K562 (cell line): ENCODE measurements around the gene TRABD. TPM values are rescaled to one million over a fixed set of nuclear protein-coding genes. Genes with fewer than 3 reads are reported as not detected.

Experiments used
- ATAC-seq: fragments of 200-7000 bp; cut with Tn5 transposase; 3 replicates; pipeline ENCODE4 v1.9.1; 2020; ENCODE audit warnings: moderate library complexity
- BruUV-seq: library from RNA; stranded (reverse); fragments of 400-500 nt; replicated peaks from 2 replicates; lab custom pipeline; 2021; lab: Mats Ljungman, UMichigan
- CTCF ChIA-PET: fragments of 300-600 bp; formaldehyde crosslinking; extraction: SDS; loops from one replicate; lab custom pipeline; 2021; ENCODE audit warnings: low intra/inter-chr PET ratio; lab: Yijun Ruan, JAX
- POLR2A ChIA-PET: fragments of 300-600, 350-650 bp; sonication (Branson Sonifier 250); formaldehyde crosslinking; extraction: SDS; loops from one replicate; lab custom pipeline; 2021; ENCODE audit warnings: antibody characterized with exemption, inconsistent platforms; lab: Yijun Ruan, JAX
- DNase-seq, 4 experiments: peaks; one replicate each; pipeline versions ENCODE4 v3.0.0 to v3.0.0-alpha.2; 2011 to 2018; ENCODE audit warnings: low spot score in 3 of 4, mixed read lengths in 3 of 4; ENCODE audit errors: extremely low read depth in 1 of 4
- FAIRE-seq: peaks from 2 replicates; lab custom pipeline; 2011; peaks lifted over from hg19 to GRCh38; lab: Jason Lieb, UNC
- H2AFZ ChIP-seq: 2 replicates; pipeline ENCODE4 v1.6.0; 2011; ENCODE audit warnings: low read depth, low read length, control low read depth, inconsistent platforms
- H3K27ac ChIP-seq: fragments of 200-600 bp; 3 replicates; pipeline ENCODE4 v1.8.0; 2011; ENCODE audit warnings: low read depth, mild to moderate bottlenecking, control low read depth, inconsistent platforms, low read length, moderate library complexity, mixed read lengths; ENCODE audit errors: extremely low read depth
- H3K27me3 ChIP-seq, 2 experiments: fragments of 300-600 bp in 1 of 2; 2 replicates in 1 of 2; 3 replicates in 1 of 2; pipeline versions ENCODE4 v1.6.0 to v1.8.0; 2011; ENCODE audit warnings: inconsistent platforms in 2 of 2, low read length in 2 of 2, mild to moderate bottlenecking in 1 of 2, mixed read lengths in 1 of 2, moderate library complexity in 1 of 2; ENCODE audit not compliant: control insufficient read depth in 2 of 2, insufficient read depth in 2 of 2
- H3K36me3 ChIP-seq: fragments of 300-600 bp; 3 replicates; pipeline ENCODE4 v1.8.0; 2011; ENCODE audit warnings: mild to moderate bottlenecking, low read length, inconsistent platforms; ENCODE audit not compliant: control insufficient read depth, insufficient read depth
- H3K4me1 ChIP-seq, 2 experiments: fragments of 200-600 bp in 1 of 2; replicated peaks in 1 of 2; 2 replicates in 1 of 2; 3 replicates in 1 of 2; pipeline versions ENCODE4 v1.5.1 to v1.8.0; 2011; ENCODE audit warnings: inconsistent platforms in 2 of 2, low read length in 2 of 2, mild to moderate bottlenecking in 1 of 2, mixed read lengths in 1 of 2, moderate library complexity in 1 of 2; ENCODE audit not compliant: control insufficient read depth in 2 of 2, insufficient read depth in 2 of 2
- H3K4me2 ChIP-seq: 2 replicates; pipeline ENCODE4 v1.6.1; 2011; ENCODE audit warnings: low read length, control low read depth, inconsistent platforms, mixed read lengths; ENCODE audit not compliant: insufficient read depth
- H3K4me3 ChIP-seq: fragments of 200-600 bp; sonication (generic), shearing (Covaris generic); 2 replicates; pipeline ENCODE4 v1.5.1; 2016; ENCODE audit warnings: control low read depth, inconsistent platforms
- H3K79me2 ChIP-seq: fragments of 200-600 bp; 3 replicates; pipeline ENCODE4 v1.8.0; 2011; ENCODE audit warnings: low read length, inconsistent platforms; ENCODE audit not compliant: control insufficient read depth, insufficient read depth
- H3K9ac ChIP-seq, 2 experiments: 2 replicates each; pipeline versions ENCODE4 v1.6.0 to v1.6.1; 2011; ENCODE audit warnings: low read depth in 2 of 2, low read length in 2 of 2, control low read depth in 1 of 2, inconsistent platforms in 1 of 2, mild to moderate bottlenecking in 1 of 2, mixed read lengths in 1 of 2; ENCODE audit not compliant: insufficient read depth in 1 of 2
- H3K9me1 ChIP-seq: one replicate; pipeline ENCODE4 v1.6.0; 2011; ENCODE audit warnings: inconsistent platforms, mild to moderate bottlenecking, low read length, moderate library complexity; ENCODE audit not compliant: control insufficient read depth, insufficient read depth
- H3K9me3 ChIP-seq: replicated peaks from 2 replicates; pipeline ENCODE4 v1.5.1; 2011; ENCODE audit warnings: low read depth, low read length, inconsistent platforms; ENCODE audit not compliant: control insufficient read depth, insufficient read depth
- H4K20me1 ChIP-seq: replicated peaks from 2 replicates; pipeline ENCODE4 v1.6.1; 2011; ENCODE audit warnings: low read length, inconsistent platforms, mixed read lengths; ENCODE audit not compliant: control insufficient read depth, insufficient read depth
- CHCHD3 ChIP-seq: fragments of 250-450 bp; sonication (Bioruptor Pico); IDR thresholded peaks from 2 replicates; pipeline ENCODE4 v2.1.2; 2022; ENCODE audit warnings: mild to moderate bottlenecking
- CTBP1 ChIP-seq: fragments of 450-650 bp; IDR thresholded peaks from 2 replicates; pipeline ENCODE4 v1.6.1; 2016; ENCODE audit warnings: borderline replicate concordance
- L3MBTL2 ChIP-seq: fragments of 450-650 bp; IDR thresholded peaks from 2 replicates; pipeline ENCODE4 v1.6.1; 2016; ENCODE audit warnings: mild to moderate bottlenecking, moderate library complexity
- POLR2G ChIP-seq: fragments of 200-400 bp; formaldehyde crosslinking; IDR thresholded peaks from 2 replicates; pipeline ENCODE4 v1.6.1; 2017; ENCODE audit warnings: low read depth, mild to moderate bottlenecking, antibody characterized with exemption, low read length, moderate library complexity
- POLR2H ChIP-seq: IDR thresholded peaks from 2 replicates; pipeline ENCODE4 v1.6.1; 2016; ENCODE audit warnings: missing genetic modification characterization, low read depth, mild to moderate bottlenecking, control low read depth, missing compliant biosample characterization, moderate library complexity
- SIN3B ChIP-seq: fragments of 450-650 bp; IDR thresholded peaks from 2 replicates; pipeline ENCODE4 v1.6.1; 2017; ENCODE audit warnings: low read depth, mild to moderate bottlenecking, moderate library complexity
- ZBTB7A ChIP-seq: IDR thresholded peaks from 2 replicates; pipeline ENCODE4 v1.6.1; 2011; ENCODE audit warnings: low read depth, mild to moderate bottlenecking, low read length, moderate library complexity, borderline replicate concordance; ENCODE audit not compliant: control insufficient read depth
- WGBS: fragments of 100-300 bp; shearing (Covaris generic); methylation state at CpG from one replicate; pipeline ENCODE4 v1.1.6; 2016; ENCODE audit warnings: low coverage, mixed read lengths; ENCODE audit not compliant: insufficient coverage; ENCODE audit errors: missing lambda C conversion rate; 5-methylcytosine and 5-hydroxymethylcytosine counted together
- in situ Hi-C: fragments of 300-500 bp; cut with MboI; formaldehyde crosslinking; loops from 4 replicates; pipeline ENCODE4 v1.15.0; 2018; ENCODE audit warnings: inconsistent platforms, mixed read lengths
- intact Hi-C: fragments of 100-400 bp; cut with micrococcal nuclease; formaldehyde crosslinking; loops from 2 replicates; pipeline ENCODE4 v1.14.2; 2022
- polyA plus RNA-seq, 8 experiments: library from polyadenylated mRNA; depleted of rRNA in 4 of 8; stranded (reverse) in 5 of 8; unstranded in 3 of 8; fragments of >200 nt; fragmentation: Nextera tagmentation in 2 of 8; fragmentation: Illumina TruSeq in 1 of 8; extraction: Ambion mirVana in 2 of 8; extraction: Trizol in 1 of 8; gene quantifications; 2 replicates each; pipeline versions ENCODE4 v1.2.1 to v1.2.3, GENCODE V29; 2011 to 2014; ENCODE audit warnings: inconsistent platforms in 1 of 8, missing spikeins in 1 of 8
- total RNA-seq, 7 experiments: library from RNA; depleted of rRNA in 6 of 7; stranded (reverse); fragments of >200 nt in 6 of 7; fragmentation: Illumina TruSeq in 2 of 7; extraction: Trizol in 2 of 7; gene quantifications; 2 replicates each; pipeline versions ENCODE4 v1.2.1 to v1.2.3, GENCODE V29; 2011 to 2021; ENCODE audit warnings: low replicate concordance in 1 of 7
- TF ChIP-seq, protein P1 (sequence below): fragments of 450-650 bp; IDR thresholded peaks from 2 replicates; pipeline ENCODE4 v1.6.1; 2016; ENCODE audit warnings: mild to moderate bottlenecking, moderate library complexity

TRABD gene
- total and polyA plus RNA-seq, 9 of the 15 experiments (the other 6 are each of a cell fraction or from before 2014, with no cell fraction given) = 0.08 to 62.9 (median 14.0) TPM

GRCh38 chr22:50201191-50202129, 15.7 kb downstream of the TRABD start:
- FAIRE-seq (no peak), DNase-seq (peak; percentile 41 to 46 (median 46)), ATAC-seq (peak; percentile 18)
- H2AFZ ChIP-seq = peak overlapping the region; percentile 40; the same call in 1 of the 2 replicates
- ChIA-PET POLR2A (interaction anchor here (0.9 kb wide), 1 partner anchor 36 kb away, joined by 3 read pairs; no protein-coding TSS in a partner anchor), CTCF (no interaction called here)
- in situ Hi-C loops = no loop called here
- peaks cover 38% of the 10 kb centered on the region; the same call in 1 of the 3 replicates for H3K36me3 ChIP-seq
- H3K79me2 ChIP-seq = peaks cover 20% of the 10 kb centered on the region
- no peaks in the 10 kb centered on the region for H3K27me3 ChIP-seq
- H3K9me3 ChIP-seq = peaks cover 3% of the 10 kb centered on the region; the same call in 1 of the 2 replicates
- H3K4me3 ChIP-seq = peak overlapping the region; percentile 56
- no peaks in the 10 kb centered on the region for H3K9me1 ChIP-seq
- 12% methylated on average over 18 of the region's 115 CpGs for WGBS
- intact Hi-C loops = no loop called here
- H3K4me1 ChIP-seq = peaks cover 5 to 47% of the 10 kb centered on the region in 2 experiments; a peak in 3 of 5 replicates
- H4K20me1 ChIP-seq = no peaks in the 10 kb centered on the region
- H3K27ac ChIP-seq = peak overlapping the region; percentile 62; the same call in 2 of the 3 replicates
- peak overlapping the region; percentile 84 for H3K4me2 ChIP-seq
- peak overlapping the region; percentile 70 to 95 for H3K9ac ChIP-seq
- no TSS peak for BruUV-seq
- no peak for TF ChIP-seq CHCHD3 (CRISPR knock-in tag)
- TF ChIP-seq ZBTB7A = 0 out of 2 replicates have a peak, but pooled peaks have one; percentile 30
- TF ChIP-seq POLR2H = no peak
- TF ChIP-seq SIN3B = 0 out of 2 replicates have a peak, but pooled peaks have one; percentile 16
- TF ChIP-seq, protein P1, sequence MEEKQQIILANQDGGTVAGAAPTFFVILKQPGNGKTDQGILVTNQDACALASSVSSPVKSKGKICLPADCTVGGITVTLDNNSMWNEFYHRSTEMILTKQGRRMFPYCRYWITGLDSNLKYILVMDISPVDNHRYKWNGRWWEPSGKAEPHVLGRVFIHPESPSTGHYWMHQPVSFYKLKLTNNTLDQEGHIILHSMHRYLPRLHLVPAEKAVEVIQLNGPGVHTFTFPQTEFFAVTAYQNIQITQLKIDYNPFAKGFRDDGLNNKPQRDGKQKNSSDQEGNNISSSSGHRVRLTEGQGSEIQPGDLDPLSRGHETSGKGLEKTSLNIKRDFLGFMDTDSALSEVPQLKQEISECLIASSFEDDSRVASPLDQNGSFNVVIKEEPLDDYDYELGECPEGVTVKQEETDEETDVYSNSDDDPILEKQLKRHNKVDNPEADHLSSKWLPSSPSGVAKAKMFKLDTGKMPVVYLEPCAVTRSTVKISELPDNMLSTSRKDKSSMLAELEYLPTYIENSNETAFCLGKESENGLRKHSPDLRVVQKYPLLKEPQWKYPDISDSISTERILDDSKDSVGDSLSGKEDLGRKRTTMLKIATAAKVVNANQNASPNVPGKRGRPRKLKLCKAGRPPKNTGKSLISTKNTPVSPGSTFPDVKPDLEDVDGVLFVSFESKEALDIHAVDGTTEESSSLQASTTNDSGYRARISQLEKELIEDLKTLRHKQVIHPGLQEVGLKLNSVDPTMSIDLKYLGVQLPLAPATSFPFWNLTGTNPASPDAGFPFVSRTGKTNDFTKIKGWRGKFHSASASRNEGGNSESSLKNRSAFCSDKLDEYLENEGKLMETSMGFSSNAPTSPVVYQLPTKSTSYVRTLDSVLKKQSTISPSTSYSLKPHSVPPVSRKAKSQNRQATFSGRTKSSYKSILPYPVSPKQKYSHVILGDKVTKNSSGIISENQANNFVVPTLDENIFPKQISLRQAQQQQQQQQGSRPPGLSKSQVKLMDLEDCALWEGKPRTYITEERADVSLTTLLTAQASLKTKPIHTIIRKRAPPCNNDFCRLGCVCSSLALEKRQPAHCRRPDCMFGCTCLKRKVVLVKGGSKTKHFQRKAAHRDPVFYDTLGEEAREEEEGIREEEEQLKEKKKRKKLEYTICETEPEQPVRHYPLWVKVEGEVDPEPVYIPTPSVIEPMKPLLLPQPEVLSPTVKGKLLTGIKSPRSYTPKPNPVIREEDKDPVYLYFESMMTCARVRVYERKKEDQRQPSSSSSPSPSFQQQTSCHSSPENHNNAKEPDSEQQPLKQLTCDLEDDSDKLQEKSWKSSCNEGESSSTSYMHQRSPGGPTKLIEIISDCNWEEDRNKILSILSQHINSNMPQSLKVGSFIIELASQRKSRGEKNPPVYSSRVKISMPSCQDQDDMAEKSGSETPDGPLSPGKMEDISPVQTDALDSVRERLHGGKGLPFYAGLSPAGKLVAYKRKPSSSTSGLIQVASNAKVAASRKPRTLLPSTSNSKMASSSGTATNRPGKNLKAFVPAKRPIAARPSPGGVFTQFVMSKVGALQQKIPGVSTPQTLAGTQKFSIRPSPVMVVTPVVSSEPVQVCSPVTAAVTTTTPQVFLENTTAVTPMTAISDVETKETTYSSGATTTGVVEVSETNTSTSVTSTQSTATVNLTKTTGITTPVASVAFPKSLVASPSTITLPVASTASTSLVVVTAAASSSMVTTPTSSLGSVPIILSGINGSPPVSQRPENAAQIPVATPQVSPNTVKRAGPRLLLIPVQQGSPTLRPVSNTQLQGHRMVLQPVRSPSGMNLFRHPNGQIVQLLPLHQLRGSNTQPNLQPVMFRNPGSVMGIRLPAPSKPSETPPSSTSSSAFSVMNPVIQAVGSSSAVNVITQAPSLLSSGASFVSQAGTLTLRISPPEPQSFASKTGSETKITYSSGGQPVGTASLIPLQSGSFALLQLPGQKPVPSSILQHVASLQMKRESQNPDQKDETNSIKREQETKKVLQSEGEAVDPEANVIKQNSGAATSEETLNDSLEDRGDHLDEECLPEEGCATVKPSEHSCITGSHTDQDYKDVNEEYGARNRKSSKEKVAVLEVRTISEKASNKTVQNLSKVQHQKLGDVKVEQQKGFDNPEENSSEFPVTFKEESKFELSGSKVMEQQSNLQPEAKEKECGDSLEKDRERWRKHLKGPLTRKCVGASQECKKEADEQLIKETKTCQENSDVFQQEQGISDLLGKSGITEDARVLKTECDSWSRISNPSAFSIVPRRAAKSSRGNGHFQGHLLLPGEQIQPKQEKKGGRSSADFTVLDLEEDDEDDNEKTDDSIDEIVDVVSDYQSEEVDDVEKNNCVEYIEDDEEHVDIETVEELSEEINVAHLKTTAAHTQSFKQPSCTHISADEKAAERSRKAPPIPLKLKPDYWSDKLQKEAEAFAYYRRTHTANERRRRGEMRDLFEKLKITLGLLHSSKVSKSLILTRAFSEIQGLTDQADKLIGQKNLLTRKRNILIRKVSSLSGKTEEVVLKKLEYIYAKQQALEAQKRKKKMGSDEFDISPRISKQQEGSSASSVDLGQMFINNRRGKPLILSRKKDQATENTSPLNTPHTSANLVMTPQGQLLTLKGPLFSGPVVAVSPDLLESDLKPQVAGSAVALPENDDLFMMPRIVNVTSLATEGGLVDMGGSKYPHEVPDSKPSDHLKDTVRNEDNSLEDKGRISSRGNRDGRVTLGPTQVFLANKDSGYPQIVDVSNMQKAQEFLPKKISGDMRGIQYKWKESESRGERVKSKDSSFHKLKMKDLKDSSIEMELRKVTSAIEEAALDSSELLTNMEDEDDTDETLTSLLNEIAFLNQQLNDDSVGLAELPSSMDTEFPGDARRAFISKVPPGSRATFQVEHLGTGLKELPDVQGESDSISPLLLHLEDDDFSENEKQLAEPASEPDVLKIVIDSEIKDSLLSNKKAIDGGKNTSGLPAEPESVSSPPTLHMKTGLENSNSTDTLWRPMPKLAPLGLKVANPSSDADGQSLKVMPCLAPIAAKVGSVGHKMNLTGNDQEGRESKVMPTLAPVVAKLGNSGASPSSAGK = peak; percentile 77
- peak; percentile 76 for TF ChIP-seq L3MBTL2
- peak; percentile 45 for TF ChIP-seq POLR2G
- TF ChIP-seq CTBP1 = no peak
